Brain microvascular endothelial cell (primary cell): ENCODE measurements around the gene PLCB1.

Source experiments
- DNase-seq: peaks from one replicate; pipeline ENCODE4 v3.0.0-alpha.2; 2020
- H3K27ac ChIP-seq: fragments of 250-450 bp; sonication (Bioruptor Pico); 2 replicates; pipeline ENCODE4 v1.5.1; 2020; ENCODE audit warnings: mild to moderate bottlenecking, moderate library complexity
- H3K27me3 ChIP-seq: fragments of 250-450 bp; sonication (Bioruptor Pico); replicated peaks from 2 replicates; pipeline ENCODE4 v1.5.1; 2020; ENCODE audit warnings: mild to moderate bottlenecking
- H3K36me3 ChIP-seq: fragments of 250-450 bp; sonication (Bioruptor Pico); replicated peaks from 2 replicates; pipeline ENCODE4 v1.5.1; 2020; ENCODE audit warnings: mild to moderate bottlenecking
- H3K4me3 ChIP-seq: 2 replicates; pipeline ENCODE4 v1.5.1; 2011; ENCODE audit warnings: low read depth, mild to moderate bottlenecking, control low read depth, low read length, moderate library complexity
- CTCF ChIP-seq: IDR thresholded peaks from 2 replicates; pipeline ENCODE4 v1.5.1; 2011; ENCODE audit warnings: low read depth, mild to moderate bottlenecking, moderate library complexity, low read length, control low read depth, inconsistent platforms; ENCODE audit errors: missing control alignments
- in situ Hi-C: cut with HindIII; loops from 2 replicates; pipeline ENCODE4 v1.10.0; 2017; ENCODE audit warnings: low sequenced_read_pairs, low pct_ligation_motif_present

PLCB1 gene

GRCh38 chr20:8361006-8361652 is 229.1 kb downstream of the PLCB1 start:
- no peaks in the 10 kb centered on the region for H3K36me3 ChIP-seq
- no peak overlapping the region for H3K4me3 ChIP-seq
- in situ Hi-C loops, result no loop called here
- TF ChIP-seq CTCF, result peak; percentile 32
- no peaks in the 10 kb centered on the region for H3K27me3 ChIP-seq
- peak; percentile 79 for DNase-seq
- peak overlapping the region; percentile 60 for H3K27ac ChIP-seq

GRCh38 chr20:8361779-8362178 is 229.7 kb downstream of the PLCB1 start:
- no peak for DNase-seq
- in situ Hi-C loops, result no loop called here
- Histone ChIP-seq H3K36me3 (no peaks in the 10 kb centered on the region), H3K27ac (peak overlapping the region; percentile 9), H3K27me3 (no peaks in the 10 kb centered on the region), H3K4me3 (no peak overlapping the region)
- TF ChIP-seq CTCF, result no peak

GRCh38 chr20:8362457-8362856 is 230.4 kb downstream of the PLCB1 start:
- no peak overlapping the region for H3K4me3 ChIP-seq
- TF ChIP-seq CTCF, result no peak
- no peaks in the 10 kb centered on the region for H3K36me3 ChIP-seq
- H3K27ac ChIP-seq, result no peak overlapping the region
- no peaks in the 10 kb centered on the region for H3K27me3 ChIP-seq
- in situ Hi-C loops, result no loop called here
- no peak for DNase-seq

GRCh38 chr20:8363970-8364733 is 232.1 kb downstream of the PLCB1 start:
- no peaks in the 10 kb centered on the region for H3K36me3 ChIP-seq
- no peaks in the 10 kb centered on the region for H3K27me3 ChIP-seq
- no peak overlapping the region for H3K4me3 ChIP-seq
- in situ Hi-C loops, result no loop called here
- no peak overlapping the region for H3K27ac ChIP-seq
- TF ChIP-seq CTCF, result no peak
- no peak for DNase-seq

- Histone ChIP-seq H3K4me3 (no peak overlapping the region), H3K27me3 (no peaks in the 10 kb centered on the region), H3K27ac (no peak overlapping the region), H3K36me3 (no peaks in the 10 kb centered on the region)
- TF ChIP-seq CTCF, result no peak
- no peak for DNase-seq
- in situ Hi-C loops, result no loop called here
Measured at GRCh38 chr20:8364734-8365078, 232.6 kb downstream of the PLCB1 start.

GRCh38 chr20:8365634-8366033 is 233.6 kb downstream of the PLCB1 start:
- no peak for TF ChIP-seq CTCF
- in situ Hi-C loops, result no loop called here

More at GRCh38 chr20:8365634-8366033, 233.6 kb downstream of the PLCB1 start:
- DNase-seq, result no peak
- H3K36me3 ChIP-seq, result no peaks in the 10 kb centered on the region
- H3K27ac ChIP-seq, result no peak overlapping the region
- H3K4me3 ChIP-seq, result no peak overlapping the region
- H3K27me3 ChIP-seq, result no peaks in the 10 kb centered on the region
